HEK293T (cell line): ENCODE measurements around the gene GFRA1.

ENCODE experiments used
- BHLHE40 ChIP-seq: fragments of 450-650 bp; IDR thresholded peaks from 2 replicates; pipeline ENCODE4 v1.6.1; 2016; ENCODE audit warnings: mild to moderate bottlenecking, moderate library complexity, borderline replicate concordance
- CTBP1 ChIP-seq: fragments of 450-650 bp; IDR thresholded peaks from 2 replicates; pipeline ENCODE4 v1.6.1; 2016; ENCODE audit warnings: borderline replicate concordance
- ELF4 ChIP-seq: fragments of 450-650 bp; IDR thresholded peaks from 2 replicates; pipeline ENCODE4 v1.6.1; 2017; ENCODE audit warnings: antibody characterized with exemption
- FOXK2 ChIP-seq: fragments of 450-650 bp; IDR thresholded peaks from 2 replicates; pipeline ENCODE4 v1.6.1; 2016; ENCODE audit warnings: mild to moderate bottlenecking
- FOXM1 ChIP-seq: fragments of 450-650 bp; IDR thresholded peaks from 2 replicates; pipeline ENCODE4 v1.6.1; 2017; ENCODE audit warnings: mild to moderate bottlenecking, borderline replicate concordance
- NFRKB ChIP-seq: fragments of 450-650 bp; IDR thresholded peaks from 2 replicates; pipeline ENCODE4 v1.6.1; 2016; ENCODE audit warnings: mild to moderate bottlenecking, moderate library complexity
- PKNOX1 ChIP-seq: fragments of 450-650 bp; IDR thresholded peaks from 2 replicates; pipeline ENCODE4 v1.6.1; 2016
- SP1 ChIP-seq: fragments of 450-650 bp; IDR thresholded peaks from 2 replicates; pipeline ENCODE4 v1.6.1; 2017
- TARDBP ChIP-seq: fragments of 450-650 bp; IDR thresholded peaks from 2 replicates; pipeline ENCODE4 v1.6.1; 2016

- no peak for TF ChIP-seq FOXK2
- TF ChIP-seq ELF4, result no peak
- TF ChIP-seq PKNOX1, result no peak
- TF ChIP-seq CTBP1, result no peak
- no peak for TF ChIP-seq NFRKB
- no peak for TF ChIP-seq FOXM1
- no peak for TF ChIP-seq SP1
- TF ChIP-seq TARDBP, result no peak
- no peak for TF ChIP-seq BHLHE40
Observed at GRCh38 chr10:116015583-116016333, 257.2 kb downstream of the GFRA1 start.
